PFSK-1 (cell line): ENCODE data around the gene NUP214.

Experiments used
- FOXP2 ChIP-seq: optimal IDR thresholded peaks from 2 replicates; pipeline ENCODE3; 2011; ENCODE audit warnings: borderline replicate concordance, control low read depth, inconsistent platforms; ENCODE audit not compliant: insufficient read depth; ENCODE audit errors: extremely low read length, extremely low read depth
- POLR2AphosphoS5 ChIP-seq: IDR thresholded peaks from 2 replicates; pipeline ENCODE4 v1.6.1; 2012; ENCODE audit warnings: low read depth, mild to moderate bottlenecking, control low read depth, low read length, moderate library complexity
- SIN3A ChIP-seq: IDR thresholded peaks from 2 replicates; pipeline ENCODE4 v1.6.1; 2012; ENCODE audit warnings: mild to moderate bottlenecking, low read length, moderate library complexity, borderline replicate concordance; ENCODE audit not compliant: insufficient read depth
- TAF1 ChIP-seq: IDR thresholded peaks from 2 replicates; pipeline ENCODE4 v1.6.1; 2012; ENCODE audit warnings: low read length, control low read depth, borderline replicate concordance; ENCODE audit not compliant: insufficient read depth
- TF ChIP-seq, protein P1 (sequence below), 2 experiments: IDR thresholded peaks; 2 replicates each; pipeline versions ENCODE4 v1.6.1 to v1.8.0; 2011 to 2012; ENCODE audit warnings: low read depth in 2 of 2, low read length in 2 of 2, control low read depth in 1 of 2, inconsistent platforms in 1 of 2, mild to moderate bottlenecking in 1 of 2, moderate library complexity in 1 of 2; ENCODE audit not compliant: insufficient read depth in 1 of 2

The NUP214 gene

DNA sequence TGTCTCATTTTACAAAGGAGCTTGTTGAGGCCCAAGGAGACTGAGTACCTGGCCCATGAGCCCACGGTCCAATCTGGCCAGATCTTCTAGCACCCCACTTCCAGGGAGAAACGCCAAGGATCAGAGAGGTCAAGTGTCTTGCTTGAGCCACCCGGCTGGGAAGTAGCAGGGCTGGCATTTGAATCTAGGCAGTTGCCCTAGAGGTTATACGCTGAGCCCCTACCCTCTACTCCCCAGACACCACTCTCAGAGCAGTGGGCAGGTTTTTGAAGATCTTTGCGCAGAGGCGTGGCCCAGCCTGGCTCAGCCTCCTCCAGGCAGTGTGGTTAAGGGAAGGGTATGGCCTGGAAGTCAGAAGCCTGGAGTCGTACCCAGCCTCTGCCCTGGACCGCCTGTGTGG, 5.8 kb upstream of the NUP214 start:
- TF ChIP-seq SIN3A (no peak), FOXP2 (no peak), POLR2AphosphoS5 (no peak)
- TF ChIP-seq, protein P1, sequence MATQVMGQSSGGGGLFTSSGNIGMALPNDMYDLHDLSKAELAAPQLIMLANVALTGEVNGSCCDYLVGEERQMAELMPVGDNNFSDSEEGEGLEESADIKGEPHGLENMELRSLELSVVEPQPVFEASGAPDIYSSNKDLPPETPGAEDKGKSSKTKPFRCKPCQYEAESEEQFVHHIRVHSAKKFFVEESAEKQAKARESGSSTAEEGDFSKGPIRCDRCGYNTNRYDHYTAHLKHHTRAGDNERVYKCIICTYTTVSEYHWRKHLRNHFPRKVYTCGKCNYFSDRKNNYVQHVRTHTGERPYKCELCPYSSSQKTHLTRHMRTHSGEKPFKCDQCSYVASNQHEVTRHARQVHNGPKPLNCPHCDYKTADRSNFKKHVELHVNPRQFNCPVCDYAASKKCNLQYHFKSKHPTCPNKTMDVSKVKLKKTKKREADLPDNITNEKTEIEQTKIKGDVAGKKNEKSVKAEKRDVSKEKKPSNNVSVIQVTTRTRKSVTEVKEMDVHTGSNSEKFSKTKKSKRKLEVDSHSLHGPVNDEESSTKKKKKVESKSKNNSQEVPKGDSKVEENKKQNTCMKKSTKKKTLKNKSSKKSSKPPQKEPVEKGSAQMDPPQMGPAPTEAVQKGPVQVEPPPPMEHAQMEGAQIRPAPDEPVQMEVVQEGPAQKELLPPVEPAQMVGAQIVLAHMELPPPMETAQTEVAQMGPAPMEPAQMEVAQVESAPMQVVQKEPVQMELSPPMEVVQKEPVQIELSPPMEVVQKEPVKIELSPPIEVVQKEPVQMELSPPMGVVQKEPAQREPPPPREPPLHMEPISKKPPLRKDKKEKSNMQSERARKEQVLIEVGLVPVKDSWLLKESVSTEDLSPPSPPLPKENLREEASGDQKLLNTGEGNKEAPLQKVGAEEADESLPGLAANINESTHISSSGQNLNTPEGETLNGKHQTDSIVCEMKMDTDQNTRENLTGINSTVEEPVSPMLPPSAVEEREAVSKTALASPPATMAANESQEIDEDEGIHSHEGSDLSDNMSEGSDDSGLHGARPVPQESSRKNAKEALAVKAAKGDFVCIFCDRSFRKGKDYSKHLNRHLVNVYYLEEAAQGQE (IDR thresholded peaks at IDR 0.05; ENCODE audit: insufficient read depth in 1 of 2, low read depth in 2 of 2, low read length in 2 of 2): no peak

DNA sequence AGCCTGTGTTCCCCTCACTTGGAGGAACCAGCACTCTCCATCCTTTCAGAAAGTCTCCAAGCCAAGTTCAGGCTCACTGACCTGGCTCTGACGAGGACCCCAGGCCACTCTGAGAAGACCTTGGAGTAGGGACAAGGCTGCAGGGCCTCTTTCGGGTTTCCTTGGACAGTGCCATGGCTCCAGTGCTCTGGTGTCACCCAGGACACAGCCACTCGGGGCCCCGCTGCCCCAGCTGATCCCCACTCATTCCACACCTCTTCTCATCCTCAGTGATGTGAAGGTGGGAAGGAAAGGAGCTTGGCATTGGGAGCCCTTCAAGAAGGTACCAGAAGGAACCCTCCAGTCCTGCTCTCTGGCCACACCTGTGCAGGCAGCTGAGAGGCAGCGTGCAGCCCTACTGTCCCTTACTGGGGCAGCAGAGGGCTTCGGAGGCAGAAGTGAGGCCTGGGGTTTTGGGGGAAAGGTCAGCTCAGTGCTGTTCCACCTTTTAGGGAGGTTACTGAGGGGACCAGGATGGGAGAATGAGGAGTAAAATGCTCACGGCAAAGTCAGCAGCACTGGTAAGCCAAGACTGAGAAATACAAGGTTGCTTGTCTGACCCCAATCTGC, 4.7 kb upstream of the NUP214 start:
- TF ChIP-seq SIN3A (no peak), POLR2AphosphoS5 (no peak), TAF1 (no peak), FOXP2 (no peak)
- TF ChIP-seq, protein P1 (IDR thresholded peaks at IDR 0.05; ENCODE audit: insufficient read depth in 1 of 2, low read depth in 2 of 2, low read length in 2 of 2): no peak

DNA sequence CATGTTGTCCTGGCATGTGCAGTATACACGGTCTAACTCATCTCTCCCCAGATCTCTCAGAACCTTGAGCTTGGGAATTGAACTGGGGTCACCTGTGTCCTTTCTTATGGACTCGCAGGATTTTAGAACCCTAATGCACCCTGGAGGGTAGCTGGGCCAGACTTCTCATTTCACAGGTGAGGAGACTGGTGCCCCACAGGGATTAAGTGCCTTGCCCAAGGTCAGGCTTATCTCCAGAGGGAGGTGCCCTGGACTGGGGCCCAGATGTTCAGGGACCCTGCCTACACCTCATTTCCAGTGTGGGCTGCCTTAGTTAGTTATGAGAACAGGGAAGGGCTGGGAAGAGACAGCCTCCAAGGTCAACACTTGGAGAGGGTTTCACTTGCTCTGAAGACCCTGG, 4.0 kb upstream of the NUP214 start:
- TF ChIP-seq SIN3A (no peak), POLR2AphosphoS5 (no peak), TAF1 (no peak), FOXP2 (no peak)
- TF ChIP-seq, protein P1 (IDR thresholded peaks at IDR 0.05; ENCODE audit: insufficient read depth in 1 of 2, low read depth in 2 of 2, low read length in 2 of 2): no peak

DNA sequence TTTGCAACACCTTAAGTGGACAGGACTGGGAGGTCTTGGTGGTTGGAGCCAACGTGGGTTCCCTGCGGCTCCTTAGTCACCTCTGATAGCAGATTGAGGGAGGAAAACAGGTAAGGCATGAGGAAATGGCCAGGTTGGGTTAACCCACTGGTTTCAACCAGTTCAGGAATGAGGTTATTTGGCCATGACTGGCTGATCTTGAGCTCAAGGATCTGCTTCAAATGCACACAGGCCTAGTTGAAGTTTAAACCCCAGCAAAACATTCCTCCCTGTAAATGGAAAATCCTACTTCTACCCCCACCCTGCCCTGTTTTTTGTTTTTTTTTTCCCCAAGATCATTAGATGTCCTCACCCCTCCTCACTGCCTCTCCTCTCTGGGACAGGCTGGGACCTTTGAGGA, 3.2 kb upstream of the NUP214 start:
- TF ChIP-seq POLR2AphosphoS5: no peak
- TF ChIP-seq TAF1: no peak
- no peak for TF ChIP-seq FOXP2
- TF ChIP-seq SIN3A: no peak
- TF ChIP-seq, protein P1 (IDR thresholded peaks at IDR 0.05; ENCODE audit: insufficient read depth in 1 of 2, low read depth in 2 of 2, low read length in 2 of 2): no peak

DNA sequence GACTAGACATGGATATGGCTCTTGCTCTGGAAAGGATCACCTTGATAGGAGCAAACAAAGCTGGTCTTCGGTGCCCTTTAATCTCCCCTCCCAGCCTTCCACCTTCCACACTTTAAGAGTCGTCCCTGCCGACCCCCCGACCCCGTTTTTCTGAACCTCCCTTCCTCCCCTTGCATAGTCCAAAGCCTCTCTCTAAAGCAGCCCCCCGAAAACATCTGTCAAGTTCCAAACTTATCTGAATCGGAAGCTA, 423 bp upstream of the NUP214 start:
- no peak for TF ChIP-seq FOXP2
- TF ChIP-seq, protein P1 (IDR thresholded peaks at IDR 0.05; ENCODE audit: insufficient read depth in 1 of 2, low read depth in 2 of 2, low read length in 2 of 2): no peak
- no peak for TF ChIP-seq SIN3A
- no peak for TF ChIP-seq POLR2AphosphoS5
- TF ChIP-seq TAF1: no peak
